ACC112 (cell line): ENCODE results near the gene FAT4.

Source experiments
- H2AFZ ChIP-seq: fragments of 200-600 bp; sonication (generic); one replicate; pipeline ENCODE4 v1.6.0; 2017; ENCODE audit warnings: antibody characterized with exemption, low read length; ENCODE audit not compliant: unreplicated experiment
- H3K27ac ChIP-seq: fragments of 200-600 bp; sonication (generic); 2 replicates; pipeline ENCODE4 v1.5.1; 2014; ENCODE audit warnings: low read depth, mild to moderate bottlenecking, antibody characterized with exemption, low read length, moderate library complexity
- H3K27me3 ChIP-seq: fragments of 200-600 bp; sonication (generic); 2 replicates; pipeline ENCODE4 v1.6.1; 2014; ENCODE audit warnings: mild to moderate bottlenecking, antibody characterized with exemption, low read length, moderate library complexity, mixed read lengths; ENCODE audit not compliant: insufficient read depth
- H3K36me3 ChIP-seq: fragments of 200-600 bp; sonication (generic); 2 replicates; pipeline ENCODE4 v1.6.1; 2016; ENCODE audit warnings: mild to moderate bottlenecking, antibody characterized with exemption, low read length, moderate library complexity, mixed read lengths; ENCODE audit not compliant: insufficient read depth
- H3K4me1 ChIP-seq: fragments of 200-600 bp; sonication (generic); one replicate; pipeline ENCODE4 v1.6.1; 2016; ENCODE audit warnings: low read length, mixed read lengths; ENCODE audit not compliant: insufficient read depth, unreplicated experiment, control insufficient read depth
- H3K4me3 ChIP-seq: fragments of 200-600 bp; sonication (generic); 2 replicates; pipeline ENCODE4 v1.5.1; 2014; ENCODE audit warnings: mild to moderate bottlenecking, low read depth, low read length
- H3K79me2 ChIP-seq: fragments of 200-600 bp; sonication (generic); one replicate; pipeline ENCODE4 v1.6.0; 2016; ENCODE audit warnings: low read length; ENCODE audit not compliant: control insufficient read depth, unreplicated experiment, insufficient read depth

Gene FAT4

DNA sequence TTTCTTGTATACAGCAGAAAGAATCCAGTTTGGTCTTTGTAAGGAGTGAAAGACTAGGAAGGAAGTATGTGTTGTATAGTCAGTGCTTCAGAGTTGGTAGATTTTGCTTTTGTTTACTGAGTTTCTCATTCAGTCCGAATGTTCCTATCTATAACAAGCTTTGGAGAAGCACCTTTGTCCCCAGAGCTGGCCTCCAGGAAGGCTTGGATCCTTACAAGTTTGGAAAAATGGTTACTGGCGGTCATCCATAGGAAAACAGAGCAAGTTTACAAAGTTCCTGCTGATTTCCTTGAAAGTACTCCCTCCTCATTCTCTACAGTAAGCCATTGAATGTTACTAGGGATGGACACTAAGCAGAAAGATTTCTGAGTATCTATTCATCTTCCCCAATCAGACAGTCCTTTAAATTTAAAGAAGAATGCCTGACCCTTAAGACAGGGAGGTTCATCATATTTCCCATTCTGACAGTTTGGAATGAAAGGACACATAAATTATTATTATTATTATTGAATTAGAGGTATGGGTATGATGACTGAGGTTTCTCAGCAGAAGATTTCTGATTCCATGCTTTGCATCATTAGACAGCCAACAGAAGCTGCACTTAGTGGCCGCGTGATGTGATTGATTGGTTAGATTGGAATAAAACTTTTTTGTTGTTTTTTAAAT lies 35.8 kb downstream of the FAT4 start:
- Histone ChIP-seq H3K27me3 (no peaks in the 10 kb centered on the region), H3K4me1 (no peaks in the 10 kb centered on the region), H3K4me3 (no peak overlapping the region), H2AFZ (no peak overlapping the region), H3K27ac (no peak overlapping the region), H3K79me2 (no peaks in the 10 kb centered on the region), H3K36me3 (no peaks in the 10 kb centered on the region)

GRCh38 chr4:125352521-125352920 lies 37.8 kb downstream of the FAT4 start:
- H3K4me3 ChIP-seq = no peak overlapping the region
- no peaks in the 10 kb centered on the region for H3K4me1 ChIP-seq
- H3K36me3 ChIP-seq = no peaks in the 10 kb centered on the region
- H2AFZ ChIP-seq = no peak overlapping the region
- H3K79me2 ChIP-seq = no peaks in the 10 kb centered on the region
- H3K27me3 ChIP-seq = no peaks in the 10 kb centered on the region
- no peak overlapping the region for H3K27ac ChIP-seq

- Histone ChIP-seq H3K4me3 (no peak overlapping the region), H3K27me3 (no peaks in the 10 kb centered on the region), H3K36me3 (no peaks in the 10 kb centered on the region), H3K79me2 (no peaks in the 10 kb centered on the region), H3K4me1 (no peaks in the 10 kb centered on the region), H3K27ac (no peak overlapping the region), H2AFZ (no peak overlapping the region)
Measured at GRCh38 chr4:125353131-125353530, 38.4 kb downstream of the FAT4 start.

DNA sequence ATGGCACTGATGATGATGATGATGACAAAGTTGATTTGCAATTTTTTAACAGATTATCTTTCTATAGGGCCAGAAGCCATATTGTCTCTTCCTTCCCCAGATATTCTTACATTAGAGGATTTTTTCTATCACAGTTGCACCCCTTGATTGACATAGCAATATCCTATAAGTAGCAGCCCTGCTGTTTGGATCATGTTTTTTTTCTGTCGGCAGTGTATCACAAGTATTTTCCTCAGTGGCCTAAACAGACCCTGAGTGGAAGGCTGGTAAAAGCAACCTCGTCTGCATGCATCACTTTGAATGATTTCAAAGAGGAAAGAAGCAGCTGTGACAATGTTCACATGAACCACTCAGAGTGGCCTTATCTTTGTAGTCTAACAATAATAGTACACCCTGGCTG lies 41.0 kb downstream of the FAT4 start:
- Histone ChIP-seq H3K36me3 (no peaks in the 10 kb centered on the region), H3K4me1 (no peaks in the 10 kb centered on the region), H3K4me3 (no peak overlapping the region), H3K27me3 (no peaks in the 10 kb centered on the region), H3K27ac (no peak overlapping the region), H3K79me2 (no peaks in the 10 kb centered on the region), H2AFZ (no peak overlapping the region)

- Histone ChIP-seq H3K36me3 (no peaks in the 10 kb centered on the region), H2AFZ (no peak overlapping the region), H3K79me2 (no peaks in the 10 kb centered on the region), H3K4me3 (no peak overlapping the region), H3K27me3 (no peaks in the 10 kb centered on the region), H3K27ac (no peak overlapping the region), H3K4me1 (no peaks in the 10 kb centered on the region)
Measured at GRCh38 chr4:125357675-125358074, 42.9 kb downstream of the FAT4 start.

DNA sequence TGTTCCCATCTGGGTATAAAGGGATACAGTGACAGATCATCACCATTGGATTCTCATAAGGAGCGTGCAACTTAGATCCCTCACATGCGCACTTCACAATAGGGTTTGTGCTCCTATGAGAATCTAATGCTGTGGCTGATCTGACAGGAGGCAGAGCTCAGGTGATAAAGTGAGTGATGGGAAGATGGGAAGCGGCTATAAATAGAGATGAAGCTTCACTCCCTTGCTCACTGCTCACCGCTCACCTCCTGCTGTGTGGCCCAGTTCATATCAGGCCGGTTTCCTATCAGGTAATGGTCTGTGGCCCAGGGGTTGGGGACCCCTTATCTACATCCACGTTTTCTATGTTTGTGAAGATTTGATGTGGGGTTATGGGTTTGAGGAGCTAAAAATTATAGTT lies 43.7 kb downstream of the FAT4 start:
- no peak overlapping the region for H2AFZ ChIP-seq
- no peak overlapping the region for H3K27ac ChIP-seq
- no peaks in the 10 kb centered on the region for H3K4me1 ChIP-seq
- H3K79me2 ChIP-seq = no peaks in the 10 kb centered on the region
- no peaks in the 10 kb centered on the region for H3K36me3 ChIP-seq
- no peak overlapping the region for H3K4me3 ChIP-seq
- no peaks in the 10 kb centered on the region for H3K27me3 ChIP-seq

GRCh38 chr4:125359363-125359762 lies 44.6 kb downstream of the FAT4 start:
- Histone ChIP-seq H3K27me3 (no peaks in the 10 kb centered on the region), H2AFZ (no peak overlapping the region), H3K36me3 (no peaks in the 10 kb centered on the region), H3K27ac (no peak overlapping the region), H3K4me1 (no peaks in the 10 kb centered on the region), H3K4me3 (no peak overlapping the region), H3K79me2 (no peaks in the 10 kb centered on the region)

DNA sequence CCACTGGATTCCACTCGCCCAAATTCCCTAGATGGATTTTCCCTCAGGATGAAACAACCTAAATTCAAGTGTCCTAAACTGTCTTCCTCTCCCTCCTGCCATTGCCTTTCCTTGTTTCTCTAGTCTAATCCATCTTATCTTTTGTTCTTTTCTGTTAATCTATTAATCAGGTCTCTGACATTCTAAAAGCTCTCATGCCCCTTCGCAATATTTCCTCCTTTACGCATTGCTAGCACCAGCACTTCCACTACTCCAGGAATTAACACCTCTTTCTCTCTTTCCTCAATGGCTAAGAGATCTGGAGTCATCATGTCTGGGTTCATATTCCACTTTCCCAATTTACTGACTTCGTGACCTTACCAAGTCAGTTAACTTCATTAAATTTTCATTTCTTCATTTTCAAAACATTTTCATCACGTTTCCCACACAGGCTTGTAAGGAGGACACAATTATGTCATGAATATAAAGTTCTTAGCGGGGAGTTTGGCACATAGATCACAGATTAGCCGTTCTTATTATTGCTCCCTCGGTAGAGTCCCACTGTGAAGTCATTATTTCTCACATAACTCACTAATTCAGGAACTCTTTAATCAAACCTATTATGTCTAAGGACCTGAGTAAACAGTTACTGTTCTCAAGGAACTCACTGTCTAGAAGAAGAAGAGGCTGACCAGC lies 45.3 kb downstream of the FAT4 start:
- Histone ChIP-seq H3K27me3 (no peaks in the 10 kb centered on the region), H3K79me2 (no peaks in the 10 kb centered on the region), H3K4me3 (no peak overlapping the region), H3K36me3 (no peaks in the 10 kb centered on the region), H2AFZ (no peak overlapping the region), H3K4me1 (no peaks in the 10 kb centered on the region), H3K27ac (no peak overlapping the region)

- Histone ChIP-seq H3K79me2 (no peaks in the 10 kb centered on the region), H3K27me3 (no peaks in the 10 kb centered on the region), H3K27ac (no peak overlapping the region), H3K4me1 (no peaks in the 10 kb centered on the region), H3K36me3 (no peaks in the 10 kb centered on the region), H2AFZ (no peak overlapping the region), H3K4me3 (no peak overlapping the region)
Measured at GRCh38 chr4:125360727-125361126, 46.0 kb downstream of the FAT4 start.
